GM19324 (cell line): Measurements from ENCODE around the gene SPRN.
"Not testable (repeated sequence)": the region's sequence is repeated elsewhere in the genome, so short reads cannot be mapped to it uniquely, and the experiment has no call there.

Experiments
- ATAC-seq: cut with Tn5 transposase; IDR thresholded peaks from one replicate; pipeline ENCODE4 v1.9.1; 2021; ENCODE audit warnings: mild to moderate bottlenecking, moderate library complexity; ENCODE audit not compliant: unreplicated experiment, low FRiP score

The SPRN gene

DNA sequence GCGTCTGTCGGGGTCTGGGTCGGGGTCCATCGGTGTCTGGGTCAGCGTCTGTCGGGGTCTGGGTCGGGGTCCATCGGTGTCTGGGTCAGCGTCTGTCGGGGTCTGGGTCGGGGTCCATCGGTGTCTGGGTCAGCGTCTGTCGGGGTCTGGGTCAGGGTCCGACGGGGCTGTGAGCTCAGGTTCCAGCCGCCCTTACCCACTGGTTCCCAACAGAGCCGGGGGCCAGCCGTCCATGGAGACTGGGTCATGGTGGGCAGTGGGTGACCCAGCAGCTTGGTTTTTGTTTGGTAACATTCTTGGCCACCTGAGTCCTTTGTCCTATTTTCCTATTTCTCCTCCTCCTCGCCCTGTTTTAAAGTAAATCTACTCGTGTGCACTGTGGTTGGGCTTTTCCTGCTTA lies 16.9 kb upstream of the SPRN start:
- not testable (repeated sequence) for ATAC-seq

DNA sequence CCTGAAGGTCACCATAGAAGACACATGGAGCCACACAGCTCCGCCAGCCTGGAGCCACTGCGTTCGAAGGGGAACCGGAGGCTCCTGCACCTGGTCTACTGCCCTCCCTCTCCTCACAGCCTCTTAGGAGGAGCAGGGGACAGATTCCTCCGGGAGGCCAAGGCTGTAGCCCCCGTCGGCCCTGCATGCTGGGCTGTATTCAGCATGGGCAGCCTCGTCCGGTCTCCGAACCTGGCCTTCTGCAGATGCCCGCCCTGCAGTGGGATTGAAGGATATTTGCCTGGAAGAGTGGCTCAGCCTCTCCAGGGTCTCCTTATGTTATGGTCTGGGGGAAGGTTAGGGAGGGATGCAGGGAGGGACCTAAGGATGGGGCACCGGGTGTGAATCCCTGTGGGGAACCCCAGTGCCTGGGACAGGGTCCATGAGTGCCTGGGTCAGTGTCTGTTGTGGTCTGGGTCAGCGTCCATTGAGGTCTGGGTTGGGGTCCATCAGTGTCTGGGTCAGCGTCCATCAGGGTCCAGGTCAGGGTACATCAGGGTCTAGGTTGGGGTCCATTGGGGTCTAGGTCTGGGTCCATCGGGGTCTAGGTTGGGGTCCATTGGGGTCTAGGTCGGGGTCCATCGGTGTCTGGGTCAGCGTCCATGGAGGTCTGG lies 16.3 kb upstream of the SPRN start:
- ATAC-seq, result no peak

DNA sequence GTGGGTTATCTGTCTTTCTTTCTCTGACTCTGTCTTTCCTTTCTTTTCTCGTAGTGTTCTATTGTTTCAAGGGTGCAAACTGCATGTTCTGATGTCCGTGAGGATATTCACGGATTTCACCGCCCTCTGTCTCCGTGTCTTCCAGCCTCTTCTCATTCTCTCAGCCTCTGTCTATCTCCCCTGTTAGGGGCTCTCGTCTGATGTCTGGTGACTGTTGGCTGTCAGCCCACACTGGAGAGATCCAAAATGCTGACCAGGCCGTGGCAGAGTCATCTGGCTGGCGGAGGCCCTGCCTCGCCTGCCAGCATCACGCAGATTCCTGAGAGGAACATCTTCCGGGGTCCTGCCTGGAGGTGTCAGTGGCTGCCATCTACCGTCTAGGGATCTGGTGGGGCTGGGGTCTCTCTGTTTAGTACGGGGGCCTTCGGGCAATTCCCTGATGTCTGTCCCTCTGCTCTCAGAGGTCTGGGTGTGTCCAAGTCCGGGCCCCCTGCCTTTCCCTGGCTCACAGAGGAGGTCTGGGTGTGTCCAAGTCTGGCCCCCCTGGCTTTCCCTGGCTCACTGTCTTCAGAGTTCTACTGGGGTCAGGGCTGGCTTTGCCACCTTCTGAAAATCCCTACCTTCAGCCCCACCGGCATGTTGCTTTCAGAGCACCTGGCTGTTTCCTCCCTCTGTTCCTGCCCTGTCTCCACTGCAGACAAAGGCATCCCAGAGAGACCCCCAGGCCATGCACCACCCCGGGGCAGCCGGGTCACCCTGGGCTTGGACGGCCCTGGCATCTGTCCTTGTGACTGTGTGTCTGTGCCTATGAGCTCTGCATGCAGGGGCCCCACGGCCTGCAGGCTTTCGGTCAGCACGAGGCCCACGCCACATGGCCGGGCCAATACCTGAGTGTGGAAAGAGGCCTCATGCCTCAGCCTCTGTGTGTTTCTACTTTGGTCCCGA lies 15.4 kb upstream of the SPRN start:
- ATAC-seq, result no peak

DNA sequence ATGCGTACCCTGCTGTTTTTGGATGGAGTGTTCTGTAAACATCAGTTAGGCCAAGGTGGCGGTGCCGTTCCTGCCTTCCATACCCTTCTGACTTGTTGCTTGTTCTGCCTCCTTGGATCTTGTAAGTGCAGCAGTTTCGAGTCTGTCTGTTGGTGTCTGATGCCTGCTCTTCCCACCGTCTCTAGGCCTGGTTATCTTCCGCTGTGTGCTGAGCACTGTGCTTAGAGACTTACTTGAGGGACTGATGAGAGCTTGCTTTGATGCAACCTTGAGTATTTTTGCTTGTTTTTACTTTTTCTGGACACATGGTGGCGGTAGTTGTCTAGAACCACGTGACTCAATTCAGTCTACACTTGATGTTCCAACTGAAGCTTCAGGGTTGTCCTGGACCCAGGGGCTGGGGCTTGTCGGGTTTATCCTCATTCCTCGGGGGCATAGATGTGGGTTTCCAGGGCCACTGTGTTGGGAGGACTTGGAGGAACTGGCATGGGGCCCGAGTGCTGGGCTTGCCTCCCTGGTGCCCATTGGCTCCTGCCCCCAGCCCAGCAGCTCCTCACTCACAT lies 14.4 kb upstream of the SPRN start:
- no peak for ATAC-seq

DNA sequence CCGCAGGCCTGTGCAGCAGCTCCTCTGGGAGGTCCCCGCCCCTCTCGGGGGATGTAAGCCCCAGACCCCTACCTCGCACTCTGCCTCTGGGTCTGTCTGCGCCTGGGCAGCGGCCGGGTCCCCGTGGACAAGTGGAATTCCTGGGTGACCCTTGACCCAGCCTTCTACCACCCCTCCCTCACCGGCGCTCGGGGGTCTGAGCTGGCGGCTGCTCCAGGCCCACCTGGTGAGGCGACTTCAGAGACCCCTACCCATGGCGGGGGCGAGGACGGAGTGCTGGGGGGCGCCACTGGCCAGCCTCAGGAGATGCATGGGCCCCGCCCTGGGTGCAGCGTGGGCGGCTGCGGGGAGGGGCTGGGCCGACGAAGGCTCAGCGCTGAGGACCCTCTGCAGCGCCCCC lies 8.4 kb upstream of the SPRN start:
- ATAC-seq, result not testable (repeated sequence)

DNA sequence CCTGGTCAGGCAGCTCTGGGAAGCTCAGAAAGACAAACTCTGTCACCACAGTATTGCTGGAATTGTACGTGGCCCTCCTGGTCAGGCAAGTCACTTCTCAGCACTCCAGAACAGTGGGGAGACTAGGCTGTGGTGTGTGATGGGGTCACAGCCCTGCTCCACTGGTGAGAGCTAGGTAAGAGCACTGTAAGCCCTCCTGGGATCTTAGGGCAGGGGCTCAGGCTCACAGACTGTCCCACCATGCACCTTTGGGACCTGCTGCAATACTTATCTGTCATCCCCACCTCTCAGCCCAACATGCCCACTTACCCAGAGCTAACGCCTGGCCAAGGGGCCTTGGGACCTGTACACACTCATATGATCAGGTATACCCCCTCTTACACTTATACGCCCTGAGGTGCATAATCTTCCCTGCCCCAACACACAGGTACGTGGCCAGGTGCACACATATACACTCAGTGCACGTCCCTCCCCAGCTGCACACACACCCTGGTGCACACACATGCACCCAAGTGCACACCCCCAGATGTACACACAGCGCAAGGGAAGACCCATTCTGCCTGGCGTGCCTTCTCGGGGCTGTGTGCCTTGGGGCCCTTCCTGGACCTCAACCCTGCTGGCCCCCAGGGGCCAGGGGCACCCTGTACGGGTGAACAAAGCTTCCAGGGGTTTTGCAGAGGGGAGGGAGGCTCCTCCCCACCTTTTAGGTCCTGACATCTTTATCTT lies 7.6 kb upstream of the SPRN start:
- ATAC-seq, result not testable (repeated sequence)

DNA sequence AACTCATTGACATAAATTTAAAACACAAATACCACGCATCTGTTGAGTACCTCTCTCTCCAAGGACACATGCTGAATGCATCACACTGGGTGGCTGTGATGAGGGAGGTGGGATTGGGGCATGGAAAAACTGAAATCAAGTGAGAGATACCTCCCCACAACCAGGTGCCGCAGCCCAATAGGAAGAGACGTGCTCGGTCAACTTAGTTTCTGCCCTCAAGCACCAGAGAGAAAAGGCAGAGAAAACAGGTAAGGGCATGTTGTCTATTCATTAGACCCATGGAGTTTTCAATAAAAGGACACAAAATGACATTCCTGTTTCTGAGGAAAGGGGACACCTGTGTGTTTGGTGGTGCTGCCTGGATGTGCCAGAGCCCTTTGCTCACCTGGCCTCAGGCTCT lies 5.1 kb upstream of the SPRN start:
- not testable (repeated sequence) for ATAC-seq

DNA sequence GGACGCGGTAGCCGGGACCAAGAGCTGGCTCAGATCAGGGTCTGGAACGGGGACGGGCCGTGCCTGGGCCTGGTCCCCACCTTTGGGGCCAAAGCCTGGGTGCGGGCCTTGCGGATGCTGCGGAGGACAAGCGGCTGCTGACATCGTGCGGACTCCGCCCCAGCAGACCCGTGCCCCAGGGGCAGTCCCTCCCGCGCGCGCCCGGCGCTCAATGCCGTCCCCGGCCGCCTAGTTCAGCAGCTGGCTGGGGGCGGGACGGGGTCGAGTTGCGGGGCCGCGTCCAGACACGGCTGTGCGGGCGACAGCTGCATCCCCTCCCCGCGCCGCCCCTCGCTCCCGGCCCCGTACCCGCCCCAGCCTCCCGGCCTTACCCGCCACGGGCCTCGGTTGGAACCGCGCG lies 323 bp downstream of the SPRN start:
- not testable (repeated sequence) for ATAC-seq

DNA sequence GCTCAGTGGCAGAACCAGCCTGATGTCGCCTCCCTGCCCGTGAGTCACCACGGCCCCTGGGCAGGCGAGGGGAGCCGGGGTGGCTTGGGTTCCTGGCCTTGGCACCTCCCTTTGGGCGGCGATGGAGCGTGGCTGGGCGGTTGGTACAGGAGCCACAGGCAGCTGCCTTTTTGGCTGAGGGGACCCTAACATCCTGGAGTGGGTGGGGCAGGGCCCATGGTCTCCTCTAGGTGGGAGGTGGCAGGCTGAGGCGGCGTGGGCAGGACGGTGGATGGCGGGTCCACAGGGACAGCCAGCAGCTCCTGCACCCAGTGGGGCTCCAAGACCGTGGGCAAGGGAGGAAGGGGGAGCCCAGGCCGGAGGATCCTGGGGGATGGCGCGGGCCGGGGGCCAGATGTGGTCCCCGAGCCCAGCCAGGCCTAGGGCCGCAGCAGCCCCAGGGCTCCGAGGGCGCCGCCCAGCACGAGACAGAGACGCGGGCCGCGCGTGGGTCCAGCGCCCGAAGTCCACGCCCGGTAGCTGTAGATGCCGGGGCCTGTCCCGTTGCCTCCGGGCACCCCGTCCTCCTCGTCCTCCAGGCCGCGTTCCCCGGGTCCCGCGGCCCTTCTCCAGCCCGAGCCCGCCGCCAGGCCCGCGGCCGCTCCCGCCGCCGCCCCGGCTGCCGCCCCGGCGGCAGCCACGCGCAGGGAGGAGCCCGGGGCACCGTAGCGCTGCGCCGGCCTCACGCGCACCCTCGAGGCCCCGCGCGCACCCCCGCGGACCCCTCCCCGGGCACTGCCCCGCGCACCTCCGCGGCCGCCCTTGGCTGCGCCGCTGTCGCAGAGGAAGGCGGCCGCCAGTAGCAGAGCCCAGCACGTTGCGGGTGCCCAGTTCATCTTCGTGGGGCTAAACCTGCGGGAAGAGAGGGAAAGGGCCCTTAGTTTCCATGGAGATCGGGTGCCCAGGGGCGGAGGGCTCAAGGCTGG lies 1.3 kb downstream of the SPRN start:
- ATAC-seq, result no peak

DNA sequence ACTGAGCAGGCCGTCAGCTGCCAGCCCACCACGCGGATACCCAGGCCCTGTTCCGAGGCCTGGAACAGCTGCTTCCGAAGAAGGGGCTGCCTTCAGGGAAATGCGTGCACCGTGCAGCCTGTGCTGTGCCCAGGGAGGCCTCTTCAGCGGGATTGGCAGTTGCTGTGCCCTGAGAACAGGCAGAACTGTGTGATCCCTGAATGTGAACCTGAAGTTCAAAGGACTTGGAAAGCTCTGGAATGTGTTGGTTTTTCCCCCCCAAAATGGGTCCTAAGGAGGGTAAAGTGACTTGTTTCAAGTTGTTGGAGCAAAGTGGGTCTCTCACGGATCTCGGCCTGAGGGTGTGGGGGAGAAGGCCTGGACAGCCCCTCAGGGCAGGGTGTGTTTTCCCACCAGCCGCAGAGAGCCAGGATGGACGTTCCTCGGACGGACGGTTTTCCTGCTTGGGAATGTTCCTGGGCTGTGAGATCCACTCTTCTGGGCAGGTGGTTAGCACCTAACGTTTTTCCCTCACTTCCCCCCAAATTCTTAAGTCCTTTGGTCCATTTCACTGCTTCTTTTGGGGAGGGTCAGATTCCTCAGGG lies 2.1 kb downstream of the SPRN start:
- ATAC-seq, result no peak

DNA sequence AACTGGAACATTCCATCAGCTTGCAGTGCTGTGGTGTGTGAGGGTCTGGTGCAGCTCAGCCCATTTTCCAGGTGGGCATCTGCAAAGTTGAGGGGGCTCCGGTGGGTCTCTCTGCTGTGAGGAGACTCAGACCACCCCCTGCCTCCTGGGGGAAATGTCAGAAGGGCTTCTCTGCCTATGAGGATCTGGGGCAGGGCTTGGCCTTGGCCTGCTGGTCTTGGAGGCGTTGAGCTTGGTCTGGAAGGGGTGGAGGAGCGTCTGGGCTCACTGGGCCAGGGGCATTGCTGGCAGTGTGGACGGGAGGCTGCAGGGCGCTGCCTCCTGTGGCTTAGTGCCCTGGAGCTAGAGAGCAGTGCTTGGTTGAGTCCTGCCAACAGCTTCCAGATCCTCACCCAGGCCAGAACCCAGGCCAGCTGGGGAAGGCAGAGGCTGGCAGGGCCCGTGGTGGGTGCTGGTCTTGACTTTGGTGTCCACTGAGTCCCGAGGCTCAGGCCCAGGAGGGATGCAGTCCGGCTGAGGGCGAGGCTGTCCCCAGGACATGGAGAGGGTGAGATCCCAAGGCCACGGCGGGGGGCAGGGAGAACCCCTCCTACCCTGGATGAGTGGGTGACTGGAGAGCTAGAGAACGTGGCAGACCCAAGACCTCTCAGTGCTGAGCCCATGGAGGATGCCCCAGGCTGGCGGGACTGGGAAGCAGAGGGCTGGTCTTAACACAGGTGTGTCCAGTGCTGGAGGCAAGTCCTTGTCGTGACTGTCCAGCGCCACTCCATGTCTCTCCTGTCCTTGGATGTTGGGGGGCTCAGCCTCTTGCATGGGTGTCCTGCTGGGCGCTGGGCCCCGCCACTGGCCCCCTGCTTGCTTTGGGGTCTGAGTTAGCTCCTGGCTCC lies 2.8 kb downstream of the SPRN start:
- no peak for ATAC-seq

DNA sequence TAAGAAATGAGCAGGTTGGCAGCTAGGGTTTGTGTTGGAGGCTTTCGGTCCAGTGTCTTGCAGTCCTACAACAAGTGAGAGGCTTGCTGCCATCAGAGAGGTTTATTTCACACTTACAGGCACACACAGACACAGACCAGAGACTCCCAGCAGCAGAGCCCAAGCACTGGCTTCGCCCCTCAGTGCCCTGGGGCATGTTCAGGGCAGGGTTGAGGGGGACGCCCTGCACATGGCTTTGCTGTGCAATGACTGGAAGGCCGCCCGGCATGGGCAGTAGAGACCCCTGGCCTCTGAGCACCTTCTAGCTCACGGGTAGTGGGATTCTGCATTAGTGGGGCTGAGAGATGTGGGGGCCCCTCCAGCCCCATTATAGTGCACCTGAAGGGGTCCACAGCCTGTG lies 3.8 kb downstream of the SPRN start:
- no peak for ATAC-seq

DNA sequence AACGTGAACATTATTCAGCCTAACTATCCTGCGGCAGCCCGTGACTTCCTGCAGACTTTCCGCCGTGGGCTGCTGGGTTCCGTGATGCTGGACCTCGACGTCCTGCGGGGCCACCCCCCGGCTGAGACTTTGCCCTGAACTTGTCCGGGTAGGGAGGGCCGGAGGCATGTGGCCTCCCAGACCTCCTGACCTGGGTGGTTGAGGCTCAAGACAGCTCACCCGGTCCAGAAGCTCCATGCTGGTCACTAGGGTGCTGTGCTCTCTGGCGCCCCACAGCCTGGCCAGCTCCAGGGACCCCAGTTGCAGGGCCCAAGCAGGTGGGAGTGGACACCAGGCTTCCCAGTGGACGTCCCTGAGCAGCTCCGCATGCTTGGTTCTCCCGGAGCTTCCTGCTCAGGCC lies 4.4 kb downstream of the SPRN start:
- no peak for ATAC-seq

DNA sequence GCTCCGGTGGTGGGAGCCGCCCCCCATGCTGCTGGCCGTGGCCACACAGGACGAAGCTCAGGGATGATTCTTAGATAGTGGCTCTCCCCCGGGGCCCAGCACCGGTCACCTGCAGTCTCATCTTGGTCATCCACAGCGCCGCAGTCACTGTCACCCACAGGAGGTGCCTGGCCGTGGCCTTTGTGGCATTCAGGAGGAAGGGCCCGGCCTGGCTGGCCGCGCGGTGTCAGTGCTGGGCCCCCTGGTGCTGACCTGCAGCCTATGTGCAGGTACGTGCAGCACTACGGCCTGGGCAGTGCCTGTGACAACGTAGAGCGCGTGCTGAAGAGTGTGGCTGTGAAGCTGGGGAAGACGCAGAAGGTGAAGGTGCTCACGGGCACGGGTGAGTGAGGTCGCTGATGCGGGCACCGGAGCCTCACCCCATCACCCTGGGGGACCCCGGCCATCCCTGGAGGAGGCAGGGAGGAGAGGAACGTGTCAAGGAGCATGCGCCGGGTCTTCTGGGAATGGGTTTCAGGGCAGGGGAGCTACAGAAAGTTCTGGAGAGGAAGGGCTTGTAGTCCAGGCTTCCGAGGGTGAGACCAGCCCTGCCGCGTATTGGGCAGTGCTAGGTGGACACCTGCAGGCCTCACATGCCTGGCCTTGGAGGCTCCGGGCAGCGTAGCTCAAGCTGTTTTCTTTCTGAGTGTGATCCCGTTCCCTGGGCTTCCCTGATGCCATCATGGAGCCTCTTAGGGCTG lies 5.0 kb downstream of the SPRN start:
- ATAC-seq, result no peak

DNA sequence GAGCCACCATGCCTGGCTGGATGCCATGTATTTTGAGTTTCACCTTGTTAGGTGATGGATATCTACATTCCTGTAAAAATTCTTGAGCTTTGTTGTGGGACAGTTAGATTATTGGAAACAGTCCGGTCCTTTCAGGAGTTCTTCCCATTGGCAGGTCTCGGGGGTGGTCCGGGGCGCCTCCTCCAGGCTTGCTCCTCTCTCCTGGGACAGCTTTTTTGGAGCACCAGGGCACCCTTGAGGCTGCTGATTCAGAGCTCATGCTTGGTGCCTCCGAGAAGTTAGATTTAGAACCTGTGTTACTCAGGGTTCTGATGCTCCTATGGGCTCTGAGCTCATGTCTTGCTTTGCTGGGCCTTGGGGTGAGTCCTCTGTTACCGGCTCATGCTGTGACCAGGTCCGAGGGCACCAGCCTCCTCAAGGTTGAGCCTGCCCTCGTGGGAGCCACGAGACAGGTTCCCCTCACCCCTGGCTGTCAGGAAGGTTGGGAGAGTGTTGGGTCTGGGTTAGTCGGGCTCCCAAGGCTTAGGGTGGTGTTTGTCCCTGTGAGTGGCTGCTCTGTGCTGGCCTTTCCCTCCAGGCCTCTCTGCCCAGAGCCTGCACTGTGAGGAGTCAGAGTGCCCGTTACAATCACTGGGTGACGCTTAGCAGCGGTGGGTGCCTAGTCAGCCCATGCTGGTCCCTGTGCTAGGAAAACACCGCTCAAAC lies 6.0 kb downstream of the SPRN start:
- no peak for ATAC-seq

DNA sequence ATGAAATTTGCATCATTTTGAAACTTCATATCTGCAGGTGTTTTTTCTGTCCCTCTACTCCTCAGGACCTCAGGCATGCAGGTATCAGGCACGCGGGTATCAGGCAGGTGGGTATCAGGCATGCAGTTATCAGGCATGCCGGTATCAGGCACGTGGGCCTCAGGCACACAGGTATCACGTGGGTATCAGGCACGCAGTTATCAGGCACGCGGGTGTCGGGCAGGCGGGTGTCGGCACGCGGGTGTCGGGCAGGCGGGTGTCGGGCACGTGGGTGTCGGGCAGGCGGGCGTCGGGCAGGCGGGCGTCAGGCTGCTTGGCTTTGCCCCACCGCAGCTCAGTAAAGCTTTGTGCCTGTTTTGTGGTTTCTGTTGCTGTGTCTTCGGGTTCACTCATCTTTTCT lies 8.7 kb downstream of the SPRN start:
- ATAC-seq, result no peak

DNA sequence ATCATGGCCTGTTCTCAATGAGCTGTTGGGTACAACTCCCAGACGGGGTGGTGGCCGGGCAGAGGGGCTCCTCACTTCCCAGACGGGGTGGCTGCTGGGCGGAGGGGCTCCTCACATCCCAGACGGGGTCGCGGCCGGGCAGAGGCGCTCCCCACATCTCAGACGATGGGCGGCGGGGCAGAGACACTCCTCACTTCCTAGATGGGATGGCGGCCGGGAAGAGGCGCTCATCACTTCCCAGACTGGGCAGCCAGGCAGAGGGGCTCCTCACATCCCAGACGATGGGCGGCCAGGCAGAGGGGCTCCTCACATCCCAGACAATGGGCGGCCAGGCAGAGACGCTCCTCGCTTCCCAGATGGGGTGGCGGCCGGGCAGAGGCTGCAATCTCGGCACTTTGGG lies 10.0 kb downstream of the SPRN start:
- not testable (repeated sequence) for ATAC-seq
